H9 (cell line): Measurements from ENCODE around the gene NXPH4. TPM values are rescaled to one million over a fixed set of nuclear protein-coding genes. Genes with fewer than 3 reads are reported as not detected.

Experiments used
- DNase-seq: peaks from one replicate; pipeline ENCODE4 v3.0.0-alpha.2; 2017
- H2AFZ ChIP-seq: one replicate; pipeline ENCODE4 v1.6.1; 2013; ENCODE audit warnings: mild to moderate bottlenecking, low read length, control low read depth, moderate library complexity
- H2AK5ac ChIP-seq: 2 replicates; pipeline ENCODE4 v1.6.1; 2013; ENCODE audit warnings: low read length, control low read depth, mixed read lengths; ENCODE audit not compliant: insufficient read length
- H2BK120ac ChIP-seq: one replicate; pipeline ENCODE4 v1.6.1; 2013; ENCODE audit warnings: low read depth, mild to moderate bottlenecking, low read length, control low read depth, inconsistent platforms; ENCODE audit not compliant: poor library complexity, severe bottlenecking
- H2BK12ac ChIP-seq: 2 replicates; pipeline ENCODE4 v1.6.1; 2013; ENCODE audit warnings: low read length, control low read depth, mixed read lengths, low read depth; ENCODE audit not compliant: insufficient read length
- H2BK15ac ChIP-seq: 2 replicates; pipeline ENCODE4 v1.6.1; 2013; ENCODE audit warnings: low read depth, low read length, control low read depth
- H2BK20ac ChIP-seq: one replicate; pipeline ENCODE4 v1.6.1; 2013; ENCODE audit warnings: low read depth, mild to moderate bottlenecking, low read length, control low read depth, inconsistent platforms; ENCODE audit not compliant: poor library complexity, severe bottlenecking
- H2BK5ac ChIP-seq: 2 replicates; pipeline ENCODE4 v1.6.1; 2013; ENCODE audit warnings: low read length, control low read depth, mixed read lengths; ENCODE audit not compliant: insufficient read length
- H3K14ac ChIP-seq: 2 replicates; pipeline ENCODE4 v1.6.1; 2013; ENCODE audit warnings: low read length, control low read depth; ENCODE audit not compliant: insufficient read depth
- H3K18ac ChIP-seq: 2 replicates; pipeline ENCODE4 v1.6.1; 2013; ENCODE audit warnings: low read depth, mild to moderate bottlenecking, mixed read lengths, low read length, control low read depth; ENCODE audit not compliant: insufficient read length
- H3K23ac ChIP-seq: 2 replicates; pipeline ENCODE4 v1.6.1; 2013; ENCODE audit warnings: low read length, control low read depth, mixed read lengths, low read depth; ENCODE audit not compliant: insufficient read length
- H3K23me2 ChIP-seq: 2 replicates; pipeline ENCODE4 v1.6.1; 2013; ENCODE audit warnings: low read depth, mild to moderate bottlenecking, mixed read lengths, low read length, control low read depth; ENCODE audit not compliant: insufficient read length, poor library complexity, severe bottlenecking
- H3K27ac ChIP-seq: 2 replicates; pipeline ENCODE4 v1.5.1; 2013; ENCODE audit warnings: low read length, control low read depth, mixed read lengths, low read depth; ENCODE audit not compliant: insufficient read length
- H3K27me3 ChIP-seq: 2 replicates; pipeline ENCODE4 v1.6.1; 2013; ENCODE audit warnings: low read length, control low read depth, inconsistent platforms; ENCODE audit not compliant: insufficient read depth
- H3K4ac ChIP-seq: 2 replicates; pipeline ENCODE4 v1.6.1; 2013; ENCODE audit warnings: low read depth, mild to moderate bottlenecking, control low read depth, inconsistent platforms, low read length, moderate library complexity
- H3K4me1 ChIP-seq: 2 replicates; pipeline ENCODE4 v1.6.1; 2013; ENCODE audit warnings: low read length, control low read depth, inconsistent platforms; ENCODE audit not compliant: insufficient read depth
- H3K4me2 ChIP-seq: 2 replicates; pipeline ENCODE4 v1.6.1; 2013; ENCODE audit warnings: low read length, control low read depth, mixed read lengths; ENCODE audit not compliant: insufficient read length, insufficient read depth
- H3K56ac ChIP-seq: 2 replicates; pipeline ENCODE4 v1.6.1; 2013; ENCODE audit warnings: low read depth, mild to moderate bottlenecking, mixed read lengths, low read length, control low read depth; ENCODE audit not compliant: insufficient read length
- H3K79me1 ChIP-seq: 2 replicates; pipeline ENCODE4 v1.6.1; 2013; ENCODE audit warnings: low read depth, mild to moderate bottlenecking, moderate library complexity, low read length, control low read depth, inconsistent platforms; ENCODE audit not compliant: insufficient read depth, poor library complexity, severe bottlenecking
- H3K79me2 ChIP-seq: 2 replicates; pipeline ENCODE4 v1.6.1; 2013; ENCODE audit warnings: low read length, control low read depth, inconsistent platforms; ENCODE audit not compliant: insufficient read depth
- H3K9ac ChIP-seq: 2 replicates; pipeline ENCODE4 v1.6.1; 2013; ENCODE audit warnings: low read length, control low read depth, mixed read lengths; ENCODE audit not compliant: insufficient read length; ENCODE audit errors: extremely low read depth
- H3K9me3 ChIP-seq: one replicate; pipeline ENCODE4 v1.6.1; 2013; ENCODE audit warnings: low read depth, low read length, inconsistent platforms; ENCODE audit not compliant: control insufficient read depth
- H3T11ph ChIP-seq: one replicate; pipeline ENCODE4 v1.6.1; 2013; ENCODE audit warnings: mild to moderate bottlenecking, low read length, control low read depth, inconsistent platforms
- H4K20me1 ChIP-seq: one replicate; pipeline ENCODE4 v1.6.1; 2013; ENCODE audit not compliant: control insufficient read depth, insufficient read length, insufficient read depth
- H4K5ac ChIP-seq: 2 replicates; pipeline ENCODE4 v1.6.1; 2013; ENCODE audit warnings: low read depth, mild to moderate bottlenecking, mixed read lengths, low read length, control low read depth; ENCODE audit not compliant: insufficient read length
- H4K8ac ChIP-seq: replicated peaks from 2 replicates; pipeline ENCODE4 v1.6.1; 2013; ENCODE audit warnings: low read length, control low read depth, mixed read lengths, low read depth; ENCODE audit not compliant: insufficient read length
- H4K91ac ChIP-seq: 2 replicates; pipeline ENCODE4 v1.6.1; 2013; ENCODE audit warnings: low read depth, mild to moderate bottlenecking, moderate library complexity, mixed read lengths, low read length, control low read depth; ENCODE audit not compliant: insufficient read length
- H3K27ac Mint-ChIP-seq, 3 experiments: 2 replicates in 2 of 3; 3 replicates in 1 of 3; pipeline ENCODE4 v1.8.0; 2020 to 2021; ENCODE audit warnings: mixed read lengths in 3 of 3, mild to moderate bottlenecking in 1 of 3, moderate library complexity in 1 of 3
- H3K27me3 Mint-ChIP-seq: 2 replicates; pipeline ENCODE4 v1.8.0; 2021; ENCODE audit warnings: low read depth, mild to moderate bottlenecking, moderate library complexity, mixed read lengths
- H3K36me3 Mint-ChIP-seq, 3 experiments: 2 replicates in 2 of 3; 3 replicates in 1 of 3; pipeline ENCODE4 v1.8.0; 2020 to 2021; ENCODE audit warnings: low read depth in 3 of 3, mixed read lengths in 3 of 3; ENCODE audit not compliant: insufficient read depth in 1 of 3
- H3K4me1 Mint-ChIP-seq, 2 experiments: 2 replicates each; pipeline ENCODE4 v1.8.0; 2020; ENCODE audit warnings: mixed read lengths in 2 of 2
- H3K4me3 Mint-ChIP-seq, 2 experiments: 2 replicates in 1 of 2; 3 replicates in 1 of 2; pipeline ENCODE4 v1.8.0; 2020 to 2021; ENCODE audit warnings: mild to moderate bottlenecking in 2 of 2, mixed read lengths in 2 of 2, moderate library complexity in 1 of 2
- H3K9me3 Mint-ChIP-seq, 2 experiments: 2 replicates in 1 of 2; 3 replicates in 1 of 2; pipeline ENCODE4 v1.8.0; 2020; ENCODE audit warnings: mild to moderate bottlenecking in 2 of 2, mixed read lengths in 2 of 2, moderate library complexity in 1 of 2
- CTCF ChIP-seq: fragments of 200-600 bp; sonication (generic); conservative IDR thresholded peaks from 3 replicates; pipeline ENCODE4 v1.8.0; 2021; ENCODE audit warnings: antibody characterized with exemption, mild to moderate bottlenecking
- WGBS: extraction: QIAGEN DNeasy Blood & Tissue Kit; methylation state at CpG from one replicate; pipeline ENCODE4 v1.1.7; 2013; ENCODE audit warnings: missing lambda C conversion rate, low lambda C conversion rate, mixed read lengths; ENCODE audit not compliant: insufficient read length; ENCODE audit errors: extremely low coverage; 5-methylcytosine and 5-hydroxymethylcytosine counted together
- total RNA-seq: library from RNA; stranded (reverse); gene quantifications from 2 replicates; pipeline ENCODE4 v1.2.1, GENCODE V29; 2021

NXPH4 gene
- total RNA-seq, 1 experiment from 2014 or later = 2.1 TPM

- H3K27ac ChIP-seq = no peak overlapping the region
- H3K9me3 ChIP-seq = no peaks in the 10 kb centered on the region
- no peak overlapping the region for H2BK12ac ChIP-seq
- no peak overlapping the region for H3K56ac ChIP-seq
- no peak overlapping the region for H3K4me2 ChIP-seq
- no peak overlapping the region for H3K14ac ChIP-seq
- H3K79me2 ChIP-seq = peaks cover 5% of the 10 kb centered on the region; the same call in 1 of the 2 replicates
- TF ChIP-seq CTCF = no peak
- no peak for DNase-seq
- no peak overlapping the region for H2BK20ac ChIP-seq
- H2AK5ac ChIP-seq = no peak overlapping the region
- H2BK5ac ChIP-seq = no peak overlapping the region
- no peak overlapping the region for H2AFZ ChIP-seq
- H3K23me2 ChIP-seq = peaks cover 19% of the 10 kb centered on the region
- no peak overlapping the region for H3T11ph ChIP-seq
- no peak overlapping the region for H3K18ac ChIP-seq
- no peak overlapping the region for H2BK15ac ChIP-seq
- no peak overlapping the region for H3K4ac ChIP-seq
- no peak overlapping the region for H2BK120ac ChIP-seq
- Mint-ChIP-seq H3K27ac (peak overlapping the region in 1 of 3 experiments; percentile 82; a peak in 1 of 7 replicates), H3K27me3 (peaks cover 36% of the 10 kb centered on the region), H3K4me1 (peaks cover 40 to 51% of the 10 kb centered on the region in 2 experiments), H3K36me3 (peaks cover 45 to 52% (median 47%) of the 10 kb centered on the region in 3 experiments), H3K9me3 (no peaks in the 10 kb centered on the region; a peak in 1 of 5 replicates), H3K4me3 (peak overlapping the region; percentile 98 to 99)
- H4K8ac ChIP-seq = no peak overlapping the region
- no peak overlapping the region for H4K5ac ChIP-seq
- peak overlapping the region; percentile 97 for H3K9ac ChIP-seq
- H3K23ac ChIP-seq = no peak overlapping the region
- H3K79me1 ChIP-seq = peaks cover 5% of the 10 kb centered on the region
- no peaks in the 10 kb centered on the region; the same call in 1 of the 2 replicates for H3K4me1 ChIP-seq
- WGBS = no CpG with 5 or more reads among the region's 13 CpGs
- no peak overlapping the region for H4K91ac ChIP-seq
- H4K20me1 ChIP-seq = peaks cover 4% of the 10 kb centered on the region
- peaks cover 6% of the 10 kb centered on the region; the same call in 1 of the 2 replicates for H3K27me3 ChIP-seq
These were observed 14.9 kb downstream of the NXPH4 start for GRCh38 chr12:57231276-57232021.
